ENCODE data around the gene CIRBP.
A peak's percentile ranks its signal among the peaks of the same experiment; 100 is the strongest.

Gene CIRBP

DNA sequence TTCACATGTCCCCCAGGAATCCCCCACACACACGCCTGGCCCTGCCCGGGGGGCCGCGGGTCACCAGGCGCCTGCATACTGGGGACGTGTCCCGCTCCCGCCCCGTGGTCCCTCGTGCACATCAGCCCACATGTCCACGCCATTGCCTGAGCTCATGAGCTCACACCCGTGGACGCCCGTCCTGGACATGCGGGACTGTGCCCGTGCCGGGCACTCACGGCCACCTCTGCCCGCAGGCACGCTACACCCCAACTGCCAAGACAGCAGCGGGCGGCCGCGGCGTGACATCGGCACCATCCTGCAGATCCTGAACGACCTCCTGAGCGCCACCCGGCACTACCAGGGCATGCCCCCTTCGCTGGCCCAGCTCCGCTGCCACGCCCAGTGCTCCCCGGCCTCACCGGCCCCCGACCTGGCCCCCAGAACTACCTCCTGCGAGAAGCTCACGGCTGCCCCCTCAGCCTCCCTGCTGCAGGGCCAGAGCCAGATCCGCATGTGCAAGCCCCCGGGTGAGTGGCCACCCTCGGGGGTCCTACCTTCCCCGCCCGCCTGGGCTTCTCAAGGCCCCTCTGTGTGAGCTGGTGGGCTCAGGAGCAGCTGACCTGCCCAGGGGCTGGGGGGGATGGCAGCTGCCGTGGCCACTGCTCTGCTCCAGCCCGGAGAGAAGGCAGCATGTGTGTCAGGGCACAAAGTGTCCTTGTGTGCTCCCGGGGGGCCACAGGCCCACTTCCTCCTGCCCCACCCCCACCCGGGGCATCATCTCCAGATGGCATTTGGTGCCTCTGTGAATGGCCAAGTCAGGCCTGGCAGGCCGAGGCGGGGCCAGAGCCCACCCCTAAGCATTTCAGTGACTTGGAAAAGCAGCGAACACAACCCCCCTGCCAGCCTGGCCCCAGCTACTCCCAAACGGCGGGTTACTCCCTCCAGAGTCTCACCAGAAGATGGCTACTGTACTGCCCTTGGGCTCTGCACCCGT, 13.7 kb upstream of the CIRBP start:
- no peak for DNase-seq (ENCODE audit: low spot score)

DNA sequence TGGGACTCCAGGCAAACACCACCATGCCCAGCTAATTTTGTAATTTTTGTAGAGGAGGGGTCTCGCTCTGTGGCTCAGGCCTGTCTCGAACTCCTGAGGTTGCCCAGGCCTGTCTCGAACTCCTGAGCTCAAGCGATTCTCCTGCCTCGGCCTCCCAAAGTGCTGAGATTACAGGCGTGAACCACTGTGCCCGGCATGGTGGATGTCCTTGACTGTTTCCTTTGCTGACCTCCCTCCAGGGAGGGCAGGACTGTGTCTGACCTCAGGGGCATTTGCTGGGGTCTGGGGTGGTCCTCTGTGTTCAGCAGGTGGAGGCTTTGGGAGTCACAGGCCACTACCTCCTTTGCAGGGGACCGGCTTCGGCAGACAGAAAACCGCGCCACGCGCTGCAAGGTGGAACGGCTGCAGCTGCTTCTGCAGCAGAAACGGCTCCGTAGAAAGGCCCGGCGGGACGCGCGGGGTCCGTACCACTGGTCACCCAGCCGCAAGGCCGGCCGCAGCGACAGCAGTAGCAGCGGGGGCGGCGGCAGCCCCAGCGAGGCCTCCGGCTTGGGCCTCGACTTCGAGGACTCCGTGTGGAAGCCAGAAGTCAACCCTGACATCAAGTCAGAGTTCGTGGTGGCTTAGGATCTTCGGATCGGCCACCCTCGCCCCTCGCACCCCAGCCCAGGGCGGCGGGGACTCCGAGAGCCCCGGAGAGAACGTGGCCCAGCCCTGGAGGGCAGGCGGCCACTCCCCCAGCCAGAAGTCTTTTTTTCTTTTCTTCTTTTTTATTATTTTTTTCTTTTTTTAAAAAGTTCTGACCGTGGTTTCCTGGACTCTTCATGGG, 12.3 kb upstream of the CIRBP start:
- DNase-seq (ENCODE audit: low spot score), result no peak

DNA sequence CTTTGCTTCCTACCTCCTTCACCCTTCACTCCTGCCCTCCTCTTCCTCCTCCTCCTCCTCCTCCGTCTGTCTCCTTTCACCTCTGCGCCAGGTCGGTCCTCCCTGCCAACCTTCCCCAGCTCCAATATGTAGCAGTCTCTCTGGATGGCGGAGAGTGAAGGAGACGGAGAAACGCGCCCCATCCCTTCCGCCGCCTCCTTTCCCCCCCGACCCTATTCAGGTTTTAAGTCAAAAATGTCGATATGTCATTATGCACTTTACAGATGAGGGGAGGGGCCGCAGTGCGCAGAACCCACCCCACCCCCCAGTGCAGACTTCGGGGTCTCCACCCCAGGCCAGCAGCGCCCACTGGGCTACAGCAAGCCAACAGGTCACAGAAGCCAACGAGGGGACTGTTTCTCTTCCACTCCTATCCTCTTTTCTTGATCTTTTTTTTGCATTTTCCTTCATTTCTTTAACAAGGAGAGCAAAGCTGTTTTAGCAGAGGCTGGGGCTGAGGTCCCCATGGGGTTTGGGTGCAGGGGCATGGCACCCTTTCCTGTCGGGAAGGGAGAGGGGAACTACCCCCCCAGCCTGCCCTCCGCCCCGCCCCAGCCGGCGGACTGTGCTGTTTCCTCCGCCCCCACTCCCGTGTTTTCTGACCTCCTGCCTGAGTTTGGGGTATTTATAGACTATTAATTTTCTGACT, 11.5 kb upstream of the CIRBP start:
- no peak for DNase-seq (ENCODE audit: low spot score)

DNA sequence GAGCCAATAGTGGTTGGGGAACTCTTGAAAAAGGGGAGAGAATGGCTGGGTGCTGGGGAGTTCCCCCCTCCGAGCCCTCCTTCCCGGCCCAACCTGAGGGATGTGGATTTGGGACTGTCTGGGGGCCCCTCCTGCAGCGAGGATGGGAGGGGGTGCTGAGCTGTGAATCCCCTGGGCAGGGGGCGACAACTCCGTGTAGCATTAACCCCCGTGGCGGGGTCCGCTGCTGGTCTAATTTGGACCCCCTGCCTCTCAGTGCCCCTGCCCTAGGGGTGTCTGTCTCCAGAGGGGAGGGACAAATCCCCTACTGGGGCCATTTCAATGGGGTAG, 11.0 kb upstream of the CIRBP start:
- no peak for DNase-seq (ENCODE audit: low spot score)

DNA sequence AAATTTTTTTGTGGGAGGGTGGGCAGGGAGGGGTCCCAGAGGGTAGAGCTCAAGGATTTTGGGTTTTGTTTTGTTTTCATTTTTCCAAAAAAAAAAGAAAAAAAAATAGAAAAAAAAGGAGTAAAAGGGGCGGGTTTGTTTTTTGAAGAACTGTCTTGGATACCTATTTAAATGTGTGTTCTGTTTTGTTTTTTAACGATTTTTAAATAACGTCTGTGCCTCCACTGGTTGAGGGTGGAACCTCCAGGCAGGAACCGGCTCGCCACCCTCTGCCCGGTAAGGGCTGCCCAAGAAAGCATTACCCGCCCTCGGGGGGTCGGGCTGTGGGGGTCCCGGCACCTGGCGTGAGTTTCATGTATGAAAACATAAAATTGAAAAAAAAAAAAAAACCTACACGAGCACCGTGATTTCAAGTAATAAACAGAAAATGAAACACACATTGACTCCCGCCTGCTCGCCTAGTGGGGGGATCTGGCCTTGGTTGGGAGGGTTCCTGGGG, 10.4 kb upstream of the CIRBP start:
- no peak for DNase-seq (ENCODE audit: low spot score)

DNA sequence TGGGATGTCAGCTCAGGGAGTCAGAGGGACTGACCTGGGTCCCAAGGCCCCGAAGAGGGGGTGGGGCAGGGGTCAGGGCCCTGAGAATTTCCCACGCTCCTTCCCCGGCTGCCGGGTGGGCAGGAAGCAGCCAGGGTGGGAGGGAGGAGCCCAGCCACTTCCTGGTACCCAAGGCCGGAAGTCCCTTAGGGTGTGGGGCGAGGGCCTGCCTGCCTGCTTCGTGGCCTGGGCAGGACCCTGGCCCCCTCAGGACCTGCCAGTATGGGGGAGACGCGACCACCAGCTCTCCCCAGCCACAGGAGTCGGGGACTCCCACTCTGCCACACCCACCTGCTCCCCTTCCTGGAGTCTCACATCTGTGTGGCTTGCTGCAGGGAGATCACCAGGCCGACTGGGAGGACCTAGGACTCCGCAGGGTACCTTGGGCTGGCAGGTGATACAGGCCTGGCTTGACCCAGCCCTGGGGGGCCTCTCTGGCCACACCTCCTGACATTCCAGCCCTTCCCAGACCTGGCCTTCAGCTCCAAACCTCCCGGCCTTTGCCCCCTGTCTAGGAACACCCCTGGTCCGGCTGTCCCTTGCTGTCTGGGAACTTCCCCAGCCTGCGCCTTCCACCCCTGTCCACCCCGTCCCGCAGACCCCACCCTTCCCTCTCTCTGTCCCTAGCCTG, 9.8 kb upstream of the CIRBP start:
- peak; percentile 72 for DNase-seq (ENCODE audit: low spot score)

DNA sequence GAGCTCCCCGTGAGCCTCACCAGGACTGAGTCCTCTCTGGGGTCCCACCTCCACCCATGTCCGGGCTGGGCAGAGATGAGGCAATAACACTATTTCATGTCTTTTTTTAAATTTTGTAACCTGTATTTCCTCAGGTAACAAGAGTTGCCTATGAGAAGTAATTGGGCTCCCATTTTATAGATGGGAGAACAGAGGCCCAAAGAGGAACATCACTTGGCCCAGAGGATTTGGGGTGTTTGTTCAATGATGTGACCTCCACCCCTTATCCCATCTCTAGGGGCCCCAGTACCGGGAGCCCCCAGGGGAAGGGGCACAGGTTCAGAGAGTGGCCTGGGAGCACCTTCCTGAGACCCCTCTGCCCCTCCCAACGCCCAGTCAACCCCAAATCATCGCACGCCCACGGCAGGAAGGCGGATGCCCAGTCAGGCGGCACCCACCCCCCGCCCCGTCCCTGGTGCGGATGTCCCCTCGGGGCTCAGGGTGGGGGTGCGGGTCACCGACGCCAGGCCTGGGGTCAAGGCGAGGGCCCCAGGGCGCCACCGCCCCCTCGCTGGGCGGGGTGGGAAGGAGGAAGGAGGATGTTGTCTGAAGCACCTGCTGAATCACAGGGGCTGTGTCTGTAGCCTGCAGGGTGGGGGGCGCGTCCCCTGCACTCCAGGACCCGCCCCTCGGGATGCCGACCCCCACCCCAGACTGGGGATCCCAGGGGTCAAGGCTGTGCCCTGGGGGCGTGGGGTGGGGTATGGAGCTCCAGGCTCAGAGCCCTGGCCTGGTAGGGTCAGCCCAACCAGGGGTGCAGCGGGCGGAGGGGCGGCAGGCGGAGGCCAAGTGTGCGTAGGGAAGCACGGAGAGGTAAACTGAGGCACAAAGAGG, 9.0 kb upstream of the CIRBP start:
- peak; percentile 34 for DNase-seq (ENCODE audit: low spot score)

DNA sequence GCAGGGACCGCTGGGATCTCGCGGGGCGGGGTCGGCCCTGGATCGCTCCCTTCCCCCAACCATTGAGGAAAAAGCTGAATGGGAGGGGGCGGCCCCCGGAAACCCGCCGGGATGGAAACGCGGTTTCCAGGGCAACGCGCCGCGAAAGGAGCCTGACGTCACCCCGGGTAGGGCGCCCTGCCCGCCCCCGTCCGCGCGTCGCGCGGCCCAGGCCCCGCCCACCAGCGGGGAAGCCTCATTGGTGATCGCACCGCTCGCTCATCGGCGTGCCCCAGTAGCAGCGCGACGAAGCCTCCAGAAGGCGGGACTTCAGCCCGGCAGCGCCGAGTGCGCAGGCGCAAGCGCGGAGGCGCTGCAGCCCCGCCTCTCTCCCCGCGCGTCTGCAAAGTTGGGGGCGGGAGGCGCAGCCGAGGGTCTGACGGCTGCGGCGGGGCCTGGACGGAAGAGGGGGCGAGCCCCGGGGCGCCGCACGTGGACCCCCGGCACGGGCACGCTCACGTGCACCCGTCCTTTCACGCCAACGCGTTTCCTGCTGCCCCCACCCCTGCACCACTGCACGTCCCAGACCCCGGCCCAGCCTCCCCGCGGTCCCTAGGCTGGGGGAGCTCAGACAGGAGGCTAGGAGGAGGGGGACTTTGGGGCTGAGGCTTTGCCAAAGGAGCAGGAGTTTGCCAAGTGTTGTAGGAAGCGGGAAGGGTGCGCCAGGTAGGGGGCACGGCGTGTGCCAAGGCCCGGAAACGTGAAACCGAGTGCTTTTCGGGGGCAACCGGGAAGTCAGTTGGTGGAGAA, 8.2 kb upstream of the CIRBP start:
- DNase-seq (ENCODE audit: low spot score), result peak; percentile 94

DNA sequence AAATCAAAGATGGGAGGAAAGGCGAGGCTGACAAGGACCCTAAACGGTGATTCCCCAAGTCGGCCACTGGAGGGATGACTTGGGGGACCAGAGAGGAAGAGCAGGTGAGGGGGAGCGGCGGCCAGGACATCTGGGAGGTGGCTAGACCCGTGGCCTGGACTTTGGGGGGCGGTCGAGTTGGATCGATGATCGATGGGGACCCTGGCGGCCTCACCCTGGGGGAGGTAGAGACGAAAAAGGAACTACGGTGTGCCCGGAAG, 7.7 kb upstream of the CIRBP start:
- peak; percentile 65 for DNase-seq (ENCODE audit: low spot score)

DNA sequence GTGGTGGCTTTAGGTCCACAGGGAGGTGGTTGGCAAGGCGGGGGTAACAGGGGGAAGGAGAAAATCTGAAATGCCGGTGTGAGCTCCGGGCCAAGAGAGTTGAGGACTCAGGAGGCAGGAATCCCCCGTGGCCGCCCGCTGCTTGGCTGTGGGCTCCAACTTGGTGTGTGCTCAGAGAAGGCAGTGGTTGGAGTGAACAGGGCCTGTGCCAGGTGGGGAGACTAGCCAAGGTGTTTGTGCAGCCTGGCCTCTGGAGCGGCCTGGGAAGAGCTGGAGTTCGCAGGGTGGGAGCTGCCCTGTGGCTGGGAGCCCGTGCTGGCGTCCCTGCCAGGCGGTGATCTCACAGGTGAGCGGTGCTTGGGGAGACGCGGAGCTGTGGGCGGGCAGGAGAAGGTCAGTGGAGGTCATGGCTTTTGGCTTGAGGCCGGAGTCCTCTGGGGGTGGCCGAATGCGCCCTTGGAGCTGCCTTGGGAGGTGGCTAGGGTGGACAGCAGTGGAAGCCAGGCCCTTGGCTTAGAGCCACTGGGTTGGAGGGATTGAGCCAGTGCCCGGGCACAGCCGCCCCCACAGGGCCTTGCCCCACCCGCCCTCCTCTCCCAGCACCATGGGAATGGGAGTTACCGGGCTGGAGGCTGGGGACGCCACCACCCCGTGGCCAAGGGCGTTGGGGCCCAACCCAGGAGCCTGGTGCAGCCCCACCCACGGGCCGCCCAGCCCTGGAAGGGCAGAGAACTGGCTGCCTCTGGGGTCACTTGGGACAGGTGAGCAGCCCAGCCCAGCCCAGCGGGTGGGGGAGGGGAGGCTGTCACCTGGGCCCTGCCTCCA, 7.1 kb upstream of the CIRBP start:
- DNase-seq (ENCODE audit: low spot score), result peak; percentile 71

DNA sequence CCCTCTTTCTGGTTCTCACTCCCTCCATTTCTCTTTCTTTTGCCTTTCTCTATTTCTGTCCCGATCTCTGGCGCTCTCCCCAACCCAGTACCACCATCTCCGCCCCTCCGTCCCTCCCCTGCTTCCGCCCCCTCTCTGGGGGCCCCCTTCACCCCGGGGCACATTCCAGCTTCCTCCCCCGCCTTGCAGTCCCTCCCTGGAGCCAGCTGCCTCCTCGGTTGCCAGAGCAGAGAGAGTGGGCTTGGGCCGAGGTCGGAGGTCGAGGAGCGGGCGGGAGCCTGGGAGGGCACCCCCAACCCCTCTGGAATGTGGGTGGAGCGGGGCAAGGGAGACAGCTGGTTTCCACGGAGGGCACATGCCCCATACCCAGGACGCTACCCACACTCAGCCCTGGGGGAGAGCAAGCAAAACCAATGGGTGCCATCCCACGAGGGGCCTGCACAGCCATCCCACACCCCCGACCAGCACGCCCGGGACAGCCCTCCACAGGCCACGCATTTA, 6.5 kb upstream of the CIRBP start:
- DNase-seq (ENCODE audit: low spot score), result peak; percentile 28

DNA sequence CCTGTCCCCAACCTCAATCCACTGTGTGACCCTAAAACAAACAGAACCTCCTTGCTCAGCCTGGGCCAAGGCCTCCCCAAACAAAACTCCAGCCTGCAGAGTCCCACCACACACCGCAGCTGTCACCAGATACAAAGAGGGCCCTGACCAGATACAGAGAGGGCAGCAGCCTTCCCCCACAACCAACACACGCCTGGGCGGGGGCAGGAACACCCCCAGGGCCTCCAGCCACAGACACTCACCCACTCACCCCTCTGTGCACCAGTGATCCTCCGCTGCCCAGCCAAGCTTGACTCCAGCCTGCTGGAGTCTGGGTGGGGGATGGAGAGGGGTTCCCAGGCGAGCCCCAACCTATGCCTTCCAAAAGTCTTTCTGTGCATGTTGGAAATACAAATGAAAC, 5.9 kb upstream of the CIRBP start:
- DNase-seq (ENCODE audit: low spot score), result no peak

DNA sequence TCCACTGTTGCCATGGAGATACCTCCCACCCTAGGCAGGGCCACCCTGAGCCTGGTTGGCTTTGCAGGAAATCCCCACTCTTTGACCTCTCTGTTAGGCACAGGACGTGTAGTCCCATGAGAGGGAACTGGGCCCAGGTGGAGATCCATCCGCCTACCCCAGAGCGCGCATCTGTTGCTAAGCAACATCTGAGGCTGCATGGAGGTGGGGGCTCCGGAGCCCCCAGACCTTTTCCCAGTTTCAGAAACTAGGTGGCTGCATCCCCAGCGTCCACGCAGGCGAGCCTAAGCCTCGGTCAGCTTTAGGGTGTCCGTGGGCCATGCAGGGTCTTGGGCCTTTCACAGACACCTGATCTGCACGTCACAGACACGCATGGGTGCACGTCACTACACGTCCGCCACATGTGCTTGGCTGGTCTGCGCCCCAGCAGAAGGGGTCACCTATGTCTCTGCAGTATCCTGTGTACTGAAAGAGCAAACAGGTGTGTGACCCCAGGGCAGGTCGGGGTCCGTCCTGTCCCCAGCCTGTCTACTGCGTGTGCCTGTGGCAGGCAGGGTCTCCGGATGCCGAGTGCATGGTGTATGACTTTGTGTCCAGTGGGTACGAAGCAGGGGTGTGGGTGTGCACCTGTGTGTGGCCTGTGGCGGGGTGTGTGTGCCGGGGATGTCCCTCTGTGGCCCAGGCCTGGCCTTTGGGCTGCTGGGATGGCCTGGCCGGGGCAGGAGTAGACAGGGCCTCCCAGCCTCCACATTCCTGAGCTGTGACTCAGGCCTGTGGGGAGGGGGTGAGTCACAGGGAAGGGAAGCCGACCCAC, 4.1 kb upstream of the CIRBP start:
- DNase-seq (ENCODE audit: low spot score), result peak; percentile 58

DNA sequence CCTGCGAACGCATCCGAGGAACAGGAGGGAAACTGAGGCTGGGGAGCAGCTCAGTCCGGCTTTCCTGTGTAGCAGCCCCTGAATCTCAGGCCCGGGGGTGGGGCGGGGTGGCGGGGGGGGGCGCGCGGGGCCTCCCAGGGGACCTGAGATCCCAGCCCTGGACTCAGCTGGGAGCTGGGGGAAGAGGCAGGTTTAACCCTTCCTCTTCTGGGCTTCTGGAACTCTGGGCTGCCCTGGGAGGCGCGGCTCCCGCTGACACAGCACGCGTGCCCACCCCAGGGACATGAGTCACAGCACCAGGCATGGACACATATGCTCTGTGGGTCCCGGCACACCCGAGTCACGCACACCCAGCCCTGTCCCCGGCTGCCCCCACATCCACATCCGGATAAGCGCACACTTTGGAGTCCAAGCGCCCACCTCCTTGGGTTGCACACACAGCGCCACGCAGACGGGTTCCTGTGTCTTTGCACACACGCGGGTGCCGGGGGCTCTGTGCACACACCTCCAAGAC, 3.5 kb upstream of the CIRBP start:
- peak; percentile 42 for DNase-seq (ENCODE audit: low spot score)

DNA sequence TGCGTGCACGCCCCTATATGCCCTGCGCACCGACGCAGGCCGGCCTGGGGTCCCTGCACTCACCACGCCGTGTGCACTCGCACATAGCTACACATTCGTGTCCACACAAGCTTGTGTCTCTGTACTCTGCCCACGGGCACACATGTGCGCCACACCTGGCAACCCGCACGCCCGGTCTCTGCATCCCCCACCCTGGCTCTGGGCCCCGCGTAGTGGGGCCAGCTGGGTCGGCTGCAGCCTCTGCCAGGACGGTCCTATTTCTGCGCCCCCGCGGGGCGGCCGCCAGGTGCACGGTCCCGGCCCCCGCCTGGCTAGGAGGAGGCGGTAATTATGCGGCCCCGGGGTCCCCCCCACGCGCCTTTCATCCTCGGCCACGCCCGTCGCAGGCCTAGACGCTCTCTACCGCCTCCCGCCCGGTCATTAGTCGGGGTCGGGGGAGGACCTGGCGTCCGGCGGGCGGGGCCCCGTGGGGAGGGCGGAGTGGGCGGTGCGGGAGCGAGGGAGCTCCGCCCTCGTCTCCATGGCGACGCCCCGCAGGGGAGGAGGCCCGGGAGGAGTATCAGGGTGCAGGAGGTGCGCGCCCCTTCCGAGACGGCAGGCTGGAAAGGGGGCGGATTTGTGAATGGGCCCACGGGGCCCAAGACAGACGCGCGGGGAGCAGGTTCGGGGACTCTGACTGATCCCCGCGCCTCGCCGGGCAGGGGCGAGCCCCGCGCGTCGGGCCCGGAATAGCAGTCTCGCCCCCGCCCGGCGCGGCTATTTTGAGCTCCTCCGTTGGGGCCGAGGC, 2.8 kb upstream of the CIRBP start:
- DNase-seq (ENCODE audit: low spot score), result peak; percentile 87

DNA sequence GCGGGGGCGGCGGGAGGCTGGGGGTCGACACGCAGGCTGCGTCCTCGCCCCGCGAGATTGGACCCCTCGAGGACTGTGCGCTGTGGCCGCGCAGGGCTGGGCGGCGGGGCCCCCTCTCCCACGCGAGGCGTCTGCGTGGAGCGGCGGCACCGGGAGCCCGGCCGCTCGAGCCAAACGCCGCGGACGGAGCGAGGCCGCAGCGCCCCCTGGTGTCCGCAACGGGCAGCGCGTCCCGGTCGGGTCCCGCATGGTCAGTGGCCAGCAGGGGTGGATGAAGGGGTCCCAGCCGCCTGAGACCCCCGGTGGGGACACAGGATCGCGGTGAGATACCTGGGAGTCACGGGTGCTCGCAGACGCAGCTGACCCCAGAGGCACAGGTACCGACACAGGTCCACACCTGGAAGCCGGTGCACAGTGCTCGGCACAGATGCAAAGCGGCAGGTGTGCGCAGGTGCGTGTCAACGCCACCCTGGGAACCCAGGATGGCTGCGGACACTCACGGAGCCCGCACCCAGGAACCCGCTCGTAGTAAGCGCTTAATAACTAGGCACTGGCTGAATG, 2.1 kb upstream of the CIRBP start:
- DNase-seq (ENCODE audit: low spot score), result peak; percentile 58

All from cerebellar cortex (tissue), 1 donor.